ENCODE measurements around the gene CYP1A2.

The CYP1A2 gene

DNA sequence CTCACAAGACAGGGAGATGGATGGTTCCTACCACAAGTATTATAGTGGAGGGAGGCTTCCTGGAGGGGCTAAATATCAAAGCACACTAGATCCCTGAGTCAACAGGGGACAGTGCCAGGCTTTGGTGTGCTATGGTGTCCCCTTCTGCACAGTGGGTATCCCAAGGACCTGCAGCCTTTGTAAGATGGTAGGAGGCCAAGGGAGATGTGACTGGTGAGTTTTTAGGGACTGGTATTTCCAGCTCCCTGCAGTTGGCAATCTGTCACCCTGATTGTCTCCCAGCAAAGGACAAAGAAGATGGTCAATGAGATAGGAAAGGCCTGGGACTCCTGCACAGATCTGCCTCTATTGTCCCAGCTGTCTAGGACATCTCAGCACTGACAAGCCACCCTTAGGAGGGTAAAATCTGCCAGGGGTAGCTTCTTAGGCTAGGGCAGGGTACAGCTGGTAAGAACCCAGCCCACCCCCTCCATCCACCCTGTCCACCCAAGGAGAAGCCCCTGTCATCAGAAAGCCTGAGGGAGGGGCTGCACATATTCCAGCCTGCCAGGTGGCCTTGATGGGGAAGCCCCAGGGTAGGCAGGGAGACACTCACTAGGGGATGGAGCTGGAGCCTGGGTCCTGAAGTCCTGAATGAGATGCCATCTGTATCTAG is 23.9 kb upstream of the CYP1A2 start:
- no peak overlapping the region for H2AFZ ChIP-seq (ENCODE audit: low read length)
- H3F3A ChIP-seq (ENCODE audit: insufficient read depth, low read length), result no peaks in the 10 kb centered on the region
- H3K9ac ChIP-seq (ENCODE audit: low read length), result no peak overlapping the region
- H3K4me3 ChIP-seq (ENCODE audit: low read depth, low read length, poor library complexity, severe bottlenecking), result no peak overlapping the region
- TF ChIP-seq, protein P1, sequence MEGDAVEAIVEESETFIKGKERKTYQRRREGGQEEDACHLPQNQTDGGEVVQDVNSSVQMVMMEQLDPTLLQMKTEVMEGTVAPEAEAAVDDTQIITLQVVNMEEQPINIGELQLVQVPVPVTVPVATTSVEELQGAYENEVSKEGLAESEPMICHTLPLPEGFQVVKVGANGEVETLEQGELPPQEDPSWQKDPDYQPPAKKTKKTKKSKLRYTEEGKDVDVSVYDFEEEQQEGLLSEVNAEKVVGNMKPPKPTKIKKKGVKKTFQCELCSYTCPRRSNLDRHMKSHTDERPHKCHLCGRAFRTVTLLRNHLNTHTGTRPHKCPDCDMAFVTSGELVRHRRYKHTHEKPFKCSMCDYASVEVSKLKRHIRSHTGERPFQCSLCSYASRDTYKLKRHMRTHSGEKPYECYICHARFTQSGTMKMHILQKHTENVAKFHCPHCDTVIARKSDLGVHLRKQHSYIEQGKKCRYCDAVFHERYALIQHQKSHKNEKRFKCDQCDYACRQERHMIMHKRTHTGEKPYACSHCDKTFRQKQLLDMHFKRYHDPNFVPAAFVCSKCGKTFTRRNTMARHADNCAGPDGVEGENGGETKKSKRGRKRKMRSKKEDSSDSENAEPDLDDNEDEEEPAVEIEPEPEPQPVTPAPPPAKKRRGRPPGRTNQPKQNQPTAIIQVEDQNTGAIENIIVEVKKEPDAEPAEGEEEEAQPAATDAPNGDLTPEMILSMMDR (IDR thresholded peaks at IDR 0.05; ENCODE audit: low read length), result no peak
- no peak for TF ChIP-seq EZH2 (IDR thresholded peaks at IDR 0.05; ENCODE audit: borderline replicate concordance, low read length)
- H3K27ac ChIP-seq (ENCODE audit: low read depth, low read length, poor library complexity, severe bottlenecking), result no peak overlapping the region
- no peaks in the 10 kb centered on the region for H3K79me2 ChIP-seq (ENCODE audit: insufficient read depth, low read length)
- H3K9me3 ChIP-seq (ENCODE audit: low read length), result no peaks in the 10 kb centered on the region
- no peaks in the 10 kb centered on the region for H3K36me3 ChIP-seq (ENCODE audit: insufficient read depth, low read length)
- no peaks in the 10 kb centered on the region for H3K9me2 ChIP-seq (ENCODE audit: low read depth, low read length)
- no peak overlapping the region for H3K4me2 ChIP-seq (ENCODE audit: low read length)
- peaks cover 13% of the 10 kb centered on the region for H3K4me1 ChIP-seq (ENCODE audit: insufficient read depth, low read length, severe bottlenecking)
- H3K27me3 ChIP-seq (ENCODE audit: insufficient read depth, low read length), result no peaks in the 10 kb centered on the region; the same call in 1 of the 2 replicates
- no peaks in the 10 kb centered on the region for H4K20me1 ChIP-seq (ENCODE audit: insufficient read depth, low read length)

DNA sequence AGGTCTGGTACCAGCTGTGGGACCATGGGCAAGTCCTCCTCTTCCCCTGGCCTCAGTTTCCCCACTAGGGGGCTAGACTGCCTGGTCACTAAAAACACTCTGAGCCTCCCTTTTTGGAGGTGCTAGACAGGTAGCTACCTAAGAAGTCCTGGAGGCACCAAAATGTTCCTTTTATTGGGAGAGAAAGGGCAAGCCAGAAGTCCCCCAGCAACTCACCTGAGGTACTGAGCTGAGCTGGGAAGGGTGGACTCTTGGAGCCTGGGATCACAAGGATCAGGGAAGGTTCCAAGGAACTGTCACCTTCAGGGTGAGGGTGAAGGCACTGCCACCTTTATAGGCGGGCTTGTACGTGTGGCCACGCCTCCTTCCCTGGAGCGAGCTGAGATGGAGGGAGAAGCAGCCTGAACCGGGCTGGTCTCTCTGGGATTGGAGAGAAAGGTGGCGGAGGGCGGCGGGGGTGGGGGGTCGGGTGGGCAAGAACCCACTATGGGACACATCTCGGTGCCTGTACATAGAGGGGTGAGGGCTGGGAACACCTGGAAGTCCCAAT is 23.3 kb upstream of the CYP1A2 start, which contains the start of gene CYP1A1:
Gene CYP1A1, minus strand, starts transcription at position 304 of the 550 bp plus-strand sequence. CDS start 2,431 bp downstream, outside the sequence.
- Histone ChIP-seq H3K27ac (ENCODE audit: low read depth, low read length, poor library complexity, severe bottlenecking) (no peak within 1 kb of the TSS), H3K9ac (ENCODE audit: low read length) (peak within 1 kb of the TSS; percentile 41; the same call in 1 of the 2 replicates), H3K36me3 (ENCODE audit: insufficient read depth, low read length) (no peaks in the 10 kb centered on the region), H3K4me2 (ENCODE audit: low read length) (peak within 1 kb of the TSS; percentile 71), H2AFZ (ENCODE audit: low read length) (no peak within 1 kb of the TSS), H3K79me2 (ENCODE audit: insufficient read depth, low read length) (no peaks in the 10 kb centered on the region), H3K27me3 (ENCODE audit: insufficient read depth, low read length) (no peaks in the 10 kb centered on the region; the same call in 1 of the 2 replicates), H3K9me3 (ENCODE audit: low read length) (no peaks in the 10 kb centered on the region), H3K4me1 (ENCODE audit: insufficient read depth, low read length, severe bottlenecking) (peaks cover 13% of the 10 kb centered on the region), H4K20me1 (ENCODE audit: insufficient read depth, low read length) (no peaks in the 10 kb centered on the region), H3F3A (ENCODE audit: insufficient read depth, low read length) (no peaks in the 10 kb centered on the region), H3K4me3 (ENCODE audit: low read depth, low read length, poor library complexity, severe bottlenecking) (peak within 1 kb of the TSS; percentile 62), H3K9me2 (ENCODE audit: low read depth, low read length) (no peaks in the 10 kb centered on the region)
- TF ChIP-seq, protein P1 (IDR thresholded peaks at IDR 0.05; ENCODE audit: low read length), result no peak
- no peak for TF ChIP-seq EZH2 (IDR thresholded peaks at IDR 0.05; ENCODE audit: borderline replicate concordance, low read length)

DNA sequence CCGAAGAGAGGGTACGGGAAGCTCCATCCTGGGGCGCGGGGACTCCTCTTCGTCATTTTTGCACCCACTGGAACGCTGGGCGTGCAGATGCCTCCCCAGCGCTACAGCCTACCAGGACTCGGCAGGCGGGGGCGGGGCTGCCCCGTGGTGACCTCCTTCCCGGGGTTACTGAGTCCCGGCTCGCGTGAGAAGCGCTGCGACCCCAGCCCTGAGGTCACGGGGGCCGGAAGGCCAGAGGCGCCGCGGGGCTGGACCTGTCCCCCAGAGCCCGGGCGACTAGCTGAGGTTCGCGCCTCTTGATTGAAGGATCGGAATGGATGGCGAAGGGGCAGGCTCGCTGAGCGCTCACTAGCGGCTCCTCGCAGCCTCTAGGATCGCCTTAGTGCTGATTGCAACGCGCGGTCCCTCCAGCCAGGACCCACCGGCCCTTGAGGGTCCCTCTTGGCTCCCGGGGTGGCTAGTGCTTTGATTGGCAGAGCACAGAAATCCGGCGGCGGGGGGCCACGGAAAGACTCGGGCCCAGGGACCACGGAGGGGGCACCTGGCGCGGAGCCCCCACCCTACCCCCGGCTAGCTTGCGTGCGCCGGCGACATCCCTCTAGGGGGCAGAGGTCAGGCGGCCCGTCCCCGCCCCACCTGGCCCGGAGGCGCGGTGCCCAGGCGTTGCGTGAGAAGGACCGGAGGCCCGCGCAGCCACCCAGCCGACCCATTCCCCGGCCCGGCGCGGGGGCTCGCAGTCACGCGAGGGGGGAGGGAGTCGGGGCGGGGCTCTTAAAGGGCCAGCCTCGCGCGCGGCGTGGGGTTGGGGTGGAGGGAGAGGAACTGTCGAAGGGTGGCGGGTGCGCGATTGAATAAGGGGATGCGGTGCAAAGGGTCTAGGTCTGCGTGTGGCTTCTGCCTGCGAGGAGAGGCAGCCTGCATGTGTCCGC is 22.5 kb upstream of the CYP1A2 start:
- H3K4me2 ChIP-seq (ENCODE audit: low read length), result peak overlapping the region; percentile 71
- H3K79me2 ChIP-seq (ENCODE audit: insufficient read depth, low read length), result no peaks in the 10 kb centered on the region
- no peak overlapping the region for H3K27ac ChIP-seq (ENCODE audit: low read depth, low read length, poor library complexity, severe bottlenecking)
- TF ChIP-seq, protein P1 (IDR thresholded peaks at IDR 0.05; ENCODE audit: low read length), result peak; percentile 32; the same call in 1 of the 2 replicates
- no peak for TF ChIP-seq EZH2 (IDR thresholded peaks at IDR 0.05; ENCODE audit: borderline replicate concordance, low read length)
- peak overlapping the region; percentile 62 for H3K4me3 ChIP-seq (ENCODE audit: low read depth, low read length, poor library complexity, severe bottlenecking)
- peaks cover 13% of the 10 kb centered on the region for H3K4me1 ChIP-seq (ENCODE audit: insufficient read depth, low read length, severe bottlenecking)
- H4K20me1 ChIP-seq (ENCODE audit: insufficient read depth, low read length), result no peaks in the 10 kb centered on the region
- H3K27me3 ChIP-seq (ENCODE audit: insufficient read depth, low read length), result no peaks in the 10 kb centered on the region; the same call in 1 of the 2 replicates
- peak overlapping the region; percentile 41; the same call in 1 of the 2 replicates for H3K9ac ChIP-seq (ENCODE audit: low read length)
- no peaks in the 10 kb centered on the region for H3K9me3 ChIP-seq (ENCODE audit: low read length)
- no peaks in the 10 kb centered on the region for H3K9me2 ChIP-seq (ENCODE audit: low read depth, low read length)
- no peaks in the 10 kb centered on the region for H3F3A ChIP-seq (ENCODE audit: insufficient read depth, low read length)
- H3K36me3 ChIP-seq (ENCODE audit: insufficient read depth, low read length), result no peaks in the 10 kb centered on the region
- H2AFZ ChIP-seq (ENCODE audit: low read length), result no peak overlapping the region

Measured in OCI-LY1 (cell line).